Vagina (tissue), 2 donors: Measurements from ENCODE around the gene ARHGDIG. TPM values are rescaled to one million over a fixed set of nuclear protein-coding genes. Genes with fewer than 3 reads are reported as not detected.

Experiments
- DNase-seq, 2 donors: peaks; one replicate each; pipeline ENCODE4 v3.0.0-alpha.2; 2017; ENCODE audit errors: extremely low spot score in 2 of 2
- H3K27ac ChIP-seq: fragments of 200-600 bp; sonication (generic); one replicate; pipeline ENCODE4 v1.5.1; 2019
- H3K27me3 ChIP-seq: fragments of 200-600 bp; sonication (generic); one replicate; pipeline ENCODE4 v1.5.1; 2019
- H3K36me3 ChIP-seq, 2 donors: fragments of 200-600 bp; sonication (generic); one replicate each; pipeline ENCODE4 v1.5.1; 2017 to 2019
- H3K4me1 ChIP-seq: fragments of 200-600 bp; sonication (generic); one replicate; pipeline ENCODE4 v1.5.1; 2019
- H3K4me3 ChIP-seq, 2 donors: fragments of 200-600 bp; sonication (generic); 1 replicate in 1 of 2; 2 replicates in 1 of 2; pipeline ENCODE4 v1.5.1; 2016 to 2019
- H3K9me3 ChIP-seq: fragments of 200-600 bp; sonication (generic); one replicate; pipeline ENCODE4 v1.5.1; 2019
- POLR2A ChIP-seq, 2 donors: fragments of 450-650 bp; IDR thresholded peaks; one replicate each; pipeline ENCODE4 v1.6.1; 2017; ENCODE audit warnings: antibody characterized with exemption in 2 of 2, mild to moderate bottlenecking in 2 of 2, moderate library complexity in 2 of 2
- POLR2AphosphoS5 ChIP-seq, 2 donors: sonication (generic); formaldehyde crosslinking; IDR thresholded peaks; one replicate each; pipeline ENCODE4 v1.9.0; 2017; ENCODE audit warnings: antibody characterized with exemption in 2 of 2, mild to moderate bottlenecking in 2 of 2, low read depth in 1 of 2; ENCODE audit not compliant: insufficient read depth in 1 of 2
- intact Hi-C: fragments of 100-400 bp; cut with DNase I; formaldehyde crosslinking; loops from one replicate; pipeline ENCODE4 v1.15.1; 2023
- total RNA-seq: library from RNA; depleted of rRNA; stranded (reverse); fragments of >200 nt; gene quantifications from one replicate; pipeline ENCODE4 v1.2.3, GENCODE V29; 2016
- TF ChIP-seq, protein P1 (sequence below), 3 experiments: fragments of 450-650 bp in 2 of 3; fragments of 200-600 bp in 1 of 3; sonication (generic) in 1 of 3; IDR thresholded peaks; one replicate each; pipeline ENCODE4 v1.5.1; 2017 to 2019; ENCODE audit warnings: antibody characterized with exemption in 3 of 3, mild to moderate bottlenecking in 2 of 3, moderate library complexity in 2 of 3

ARHGDIG gene
- total RNA-seq, 1 donor from 2014 or later, result not detected

- H3K27me3 ChIP-seq, result no peaks in the 10 kb centered on the region
- H3K4me3 ChIP-seq, result no peak overlapping the region
- H3K36me3 ChIP-seq, result peaks cover 0 to 45% of the 10 kb centered on the region in 2 donors
- no peaks in the 10 kb centered on the region for H3K4me1 ChIP-seq
- no peak for DNase-seq
- intact Hi-C loops, result no loop called here
- H3K9me3 ChIP-seq, result no peaks in the 10 kb centered on the region
- no peak overlapping the region for H3K27ac ChIP-seq
- TF ChIP-seq POLR2A (IDR thresholded peaks at IDR 0.05), result no peak
- TF ChIP-seq, protein P1, sequence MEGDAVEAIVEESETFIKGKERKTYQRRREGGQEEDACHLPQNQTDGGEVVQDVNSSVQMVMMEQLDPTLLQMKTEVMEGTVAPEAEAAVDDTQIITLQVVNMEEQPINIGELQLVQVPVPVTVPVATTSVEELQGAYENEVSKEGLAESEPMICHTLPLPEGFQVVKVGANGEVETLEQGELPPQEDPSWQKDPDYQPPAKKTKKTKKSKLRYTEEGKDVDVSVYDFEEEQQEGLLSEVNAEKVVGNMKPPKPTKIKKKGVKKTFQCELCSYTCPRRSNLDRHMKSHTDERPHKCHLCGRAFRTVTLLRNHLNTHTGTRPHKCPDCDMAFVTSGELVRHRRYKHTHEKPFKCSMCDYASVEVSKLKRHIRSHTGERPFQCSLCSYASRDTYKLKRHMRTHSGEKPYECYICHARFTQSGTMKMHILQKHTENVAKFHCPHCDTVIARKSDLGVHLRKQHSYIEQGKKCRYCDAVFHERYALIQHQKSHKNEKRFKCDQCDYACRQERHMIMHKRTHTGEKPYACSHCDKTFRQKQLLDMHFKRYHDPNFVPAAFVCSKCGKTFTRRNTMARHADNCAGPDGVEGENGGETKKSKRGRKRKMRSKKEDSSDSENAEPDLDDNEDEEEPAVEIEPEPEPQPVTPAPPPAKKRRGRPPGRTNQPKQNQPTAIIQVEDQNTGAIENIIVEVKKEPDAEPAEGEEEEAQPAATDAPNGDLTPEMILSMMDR (IDR thresholded peaks at IDR 0.05), result no peak
- no peak for TF ChIP-seq POLR2AphosphoS5 (IDR thresholded peaks at IDR 0.05; ENCODE audit: insufficient read depth in 1 of 2, low read depth in 1 of 2)
These were observed 18.2 kb upstream of the ARHGDIG start for GRCh38 chr16:262121-262745.

DNA sequence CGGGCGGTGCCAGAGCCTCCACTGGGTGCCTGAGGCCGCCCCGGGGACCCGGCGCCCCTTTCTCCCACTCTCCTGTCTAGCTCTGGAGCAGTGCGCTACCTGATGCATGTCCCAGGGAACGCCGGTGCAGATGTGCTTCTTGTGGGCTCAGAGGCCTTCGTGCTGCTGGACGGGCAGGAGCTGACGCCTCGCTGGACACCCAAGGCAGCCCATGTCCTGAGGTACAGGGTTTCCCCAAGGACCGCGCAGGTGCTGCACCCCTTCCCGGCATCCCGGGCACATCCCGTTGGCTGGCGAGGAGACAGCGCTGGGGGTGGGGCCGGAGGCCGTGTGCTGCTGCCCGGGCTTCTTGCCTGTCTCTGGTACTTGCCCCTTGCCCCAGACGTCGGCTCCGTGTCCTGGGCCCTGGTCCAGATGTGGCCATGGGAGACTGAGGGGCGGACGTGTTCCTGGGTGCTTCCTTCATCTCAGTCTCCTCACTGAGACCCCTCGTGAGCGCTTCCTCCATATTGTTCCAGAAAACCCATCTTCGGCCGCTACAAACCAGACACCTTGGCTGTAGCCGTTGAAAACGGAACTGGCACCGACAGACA lies 17.1 kb upstream of the ARHGDIG start:
- TF ChIP-seq POLR2A (IDR thresholded peaks at IDR 0.05), result no peak
- Histone ChIP-seq H3K36me3 (peaks cover 0 to 45% of the 10 kb centered on the region in 2 donors), H3K9me3 (no peaks in the 10 kb centered on the region), H3K4me1 (no peaks in the 10 kb centered on the region), H3K27me3 (no peaks in the 10 kb centered on the region), H3K27ac (no peak overlapping the region), H3K4me3 (no peak overlapping the region)
- intact Hi-C loops, result no loop called here
- DNase-seq, result no peak

- H3K36me3 ChIP-seq, result peaks cover 0 to 45% of the 10 kb centered on the region in 2 donors
- intact Hi-C loops, result no loop called here
These were observed 16.4 kb upstream of the ARHGDIG start for GRCh38 chr16:263944-264343.

GRCh38 chr16:264440-264951 lies 15.9 kb upstream of the ARHGDIG start:
- DNase-seq, result no peak
- Histone ChIP-seq H3K9me3 (no peaks in the 10 kb centered on the region), H3K4me1 (no peaks in the 10 kb centered on the region), H3K27ac (no peak overlapping the region), H3K36me3 (peaks cover 0 to 40% of the 10 kb centered on the region in 2 donors), H3K27me3 (no peaks in the 10 kb centered on the region), H3K4me3 (no peak overlapping the region)
- TF ChIP-seq POLR2A (IDR thresholded peaks at IDR 0.05), result no peak
- TF ChIP-seq POLR2AphosphoS5 (IDR thresholded peaks at IDR 0.05; ENCODE audit: insufficient read depth in 1 of 2, low read depth in 1 of 2), result no peak
- TF ChIP-seq, protein P1 (IDR thresholded peaks at IDR 0.05), result no peak
- intact Hi-C loops, result no loop called here

More at GRCh38 chr16:263944-264343, 16.4 kb upstream of the ARHGDIG start:
- DNase-seq, result no peak
- no peak for TF ChIP-seq POLR2AphosphoS5 (IDR thresholded peaks at IDR 0.05; ENCODE audit: insufficient read depth in 1 of 2, low read depth in 1 of 2)
- TF ChIP-seq, protein P1 (IDR thresholded peaks at IDR 0.05), result no peak
- TF ChIP-seq POLR2A (IDR thresholded peaks at IDR 0.05), result no peak
- Histone ChIP-seq H3K4me1 (no peaks in the 10 kb centered on the region), H3K4me3 (no peak overlapping the region), H3K9me3 (no peaks in the 10 kb centered on the region), H3K27me3 (no peaks in the 10 kb centered on the region), H3K27ac (no peak overlapping the region)

DNA sequence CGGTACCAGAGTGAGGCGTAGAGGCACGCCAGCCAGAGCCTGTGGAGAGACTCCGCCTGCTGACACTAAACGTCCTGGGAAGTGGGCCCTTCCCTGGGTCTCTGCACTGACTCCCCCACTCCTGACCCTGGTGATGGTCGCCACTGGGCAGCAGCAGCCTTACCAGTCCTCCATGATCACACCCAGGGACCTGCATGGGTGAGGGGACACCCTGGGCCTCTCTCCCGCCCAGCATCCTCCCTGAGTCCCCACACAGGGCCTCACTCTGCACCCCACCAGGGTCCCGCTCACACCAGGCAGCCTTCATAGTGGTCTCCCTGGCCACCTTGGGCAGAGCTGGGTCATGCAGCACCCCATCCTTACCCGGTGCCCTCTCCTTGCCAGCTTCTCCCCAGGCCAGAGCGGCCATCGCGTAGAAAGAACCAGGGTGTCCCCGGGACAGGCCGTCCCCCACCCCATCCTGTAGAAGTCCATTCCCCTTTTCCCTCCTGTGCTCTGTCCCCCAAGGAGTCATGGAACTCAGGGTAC lies 15.3 kb upstream of the ARHGDIG start:
- Histone ChIP-seq H3K4me1 (no peaks in the 10 kb centered on the region), H3K27me3 (no peaks in the 10 kb centered on the region), H3K4me3 (no peak overlapping the region), H3K9me3 (no peaks in the 10 kb centered on the region), H3K27ac (no peak overlapping the region), H3K36me3 (peaks cover 0 to 35% of the 10 kb centered on the region in 2 donors)
- no peak for DNase-seq
- intact Hi-C loops, result no loop called here
- TF ChIP-seq, protein P1 (IDR thresholded peaks at IDR 0.05), result no peak
- TF ChIP-seq POLR2AphosphoS5 (IDR thresholded peaks at IDR 0.05; ENCODE audit: insufficient read depth in 1 of 2, low read depth in 1 of 2) (no peak), POLR2A (IDR thresholded peaks at IDR 0.05) (no peak)
